Stimulated activated CD8-positive, alpha-beta memory T cell treated with anti-CD3 and anti-CD28 coated beads, Interleukin-15, amount 100 ng/mL, for 48 hours (primary cell): ENCODE data around the gene ARMC8.

Source experiments
- DNase-seq, 2 donors: peaks; one replicate each; pipeline ENCODE4 v3.0.0-alpha.2; 2020; ENCODE audit warnings: low read depth in 2 of 2

The ARMC8 gene

DNA sequence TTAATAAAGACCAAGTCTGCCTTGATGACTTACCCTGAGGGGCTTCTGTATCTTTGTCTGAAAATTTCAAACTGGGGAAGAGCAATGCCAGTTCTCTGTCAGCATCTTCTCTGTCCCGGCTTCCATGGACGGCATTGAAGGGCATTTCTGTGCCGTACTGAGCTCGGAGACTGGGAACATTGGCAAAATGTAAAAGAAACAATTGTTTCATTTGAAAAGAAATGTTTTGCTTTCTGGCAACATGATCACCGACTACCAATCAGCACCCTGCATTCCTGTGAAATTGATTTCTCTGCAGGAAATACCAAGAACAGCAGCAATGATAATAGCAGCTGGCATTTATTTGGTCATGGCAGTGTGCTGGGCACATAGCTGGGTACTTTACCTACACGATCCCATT lies 116.4 kb downstream of the ARMC8 start:
- DNase-seq = no peak

DNA sequence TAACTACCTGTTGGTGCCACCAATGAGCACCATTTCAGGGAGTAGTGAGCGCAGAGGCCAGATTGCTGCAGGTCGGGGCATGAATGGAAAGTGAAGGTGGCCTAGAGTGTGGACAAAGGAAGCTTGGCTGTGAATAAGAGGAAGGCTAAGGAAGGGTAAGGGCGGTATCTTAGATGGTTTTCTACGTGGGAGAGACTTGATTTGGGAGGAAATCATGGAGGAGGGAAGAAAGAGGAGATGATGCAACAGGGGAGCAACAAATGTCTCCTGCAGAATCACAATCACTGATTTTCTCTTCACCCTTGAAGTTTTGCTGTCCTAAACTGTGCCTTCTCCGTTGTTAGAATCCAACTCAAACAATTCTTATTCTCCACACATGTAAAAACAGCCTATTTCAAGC lies 120.8 kb downstream of the ARMC8 start:
- no peak for DNase-seq

DNA sequence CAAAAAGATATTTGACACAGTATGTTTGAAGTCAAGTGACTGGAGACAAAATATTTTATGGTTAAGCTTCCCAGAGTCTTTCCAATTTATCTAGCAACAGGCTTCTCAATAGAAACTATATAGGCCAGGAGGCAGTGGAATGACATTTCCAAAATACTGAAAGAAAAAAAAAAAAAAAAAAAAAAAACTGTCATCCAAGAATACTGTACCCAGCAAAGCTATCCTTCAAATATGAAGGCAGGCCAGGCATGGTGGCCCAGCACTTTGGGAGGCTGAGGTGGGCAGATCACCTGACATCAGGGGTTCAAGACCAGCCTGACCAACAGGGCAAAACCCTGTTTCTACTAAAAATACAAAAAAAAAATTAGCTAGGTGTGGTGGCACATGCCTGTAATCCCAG lies 121.7 kb downstream of the ARMC8 start:
- DNase-seq = no peak

- DNase-seq = no peak
These were observed 123.4 kb downstream of the ARMC8 start for GRCh38 chr3:138310494-138310893.

DNA sequence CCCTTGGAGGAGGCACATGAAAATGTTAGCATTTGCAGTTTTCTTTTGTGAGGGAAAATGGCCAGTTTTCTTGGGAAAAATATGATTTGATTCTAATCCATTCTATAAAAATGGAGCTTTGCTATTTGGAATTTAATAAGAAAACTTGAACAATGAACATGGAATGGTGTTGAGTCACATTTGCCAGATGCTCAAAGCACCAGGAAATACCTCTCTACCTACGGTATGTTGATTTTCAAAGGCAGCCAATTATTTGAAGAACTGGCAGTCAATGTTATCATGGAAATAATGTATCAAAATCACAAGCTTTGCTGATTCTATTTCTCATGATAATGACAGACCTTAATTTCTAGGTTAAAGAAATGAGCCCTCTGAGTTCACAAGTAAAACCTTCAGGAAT lies 127.7 kb downstream of the ARMC8 start:
- no peak for DNase-seq

- no peak for DNase-seq
These were observed 130.6 kb downstream of the ARMC8 start for GRCh38 chr3:138317687-138318086.

DNA sequence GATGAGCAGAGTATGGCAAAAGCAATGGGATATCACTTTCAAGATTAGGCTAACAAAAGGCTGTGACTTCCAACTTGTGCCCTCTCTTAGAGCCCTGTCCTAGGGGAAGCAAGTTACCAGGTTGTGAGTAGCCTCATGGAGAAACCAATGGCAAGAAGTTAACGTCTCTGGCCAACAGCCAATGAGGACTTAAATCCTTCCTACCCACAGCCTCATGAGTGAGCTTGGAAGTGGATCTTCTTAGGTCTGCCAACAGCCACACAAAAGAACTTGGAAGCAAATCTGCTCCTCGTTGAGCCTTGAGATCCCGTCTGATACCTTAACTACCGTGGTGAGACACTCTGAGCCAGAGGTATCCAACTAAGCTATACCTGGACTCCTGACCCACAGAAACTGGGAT lies 136.9 kb downstream of the ARMC8 start:
- DNase-seq = no peak

- DNase-seq = no peak
These were observed 138.9 kb downstream of the ARMC8 start for GRCh38 chr3:138325990-138326389.

GRCh38 chr3:138326866-138327595 lies 139.9 kb downstream of the ARMC8 start:
- no peak for DNase-seq

GRCh38 chr3:138327831-138328230 lies 140.7 kb downstream of the ARMC8 start:
- no peak for DNase-seq

DNA sequence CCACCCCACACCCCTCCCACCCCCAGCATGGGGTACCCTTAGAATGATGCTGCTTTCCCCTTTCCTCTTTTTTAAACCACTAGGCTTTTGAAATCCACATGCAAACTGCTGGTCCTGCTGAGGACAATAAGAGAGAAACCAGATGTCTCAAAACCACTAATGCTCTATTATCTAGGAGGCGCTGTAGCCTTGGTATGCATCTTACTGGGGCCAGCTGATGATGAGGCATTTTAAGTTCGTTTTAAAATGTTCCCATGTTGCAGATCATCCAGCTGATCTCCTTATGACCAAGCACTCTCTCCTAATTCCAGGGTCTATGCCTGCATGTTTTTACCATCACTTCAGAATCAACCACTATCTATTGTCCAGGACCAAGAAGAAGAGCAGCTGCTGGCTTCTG lies 141.2 kb downstream of the ARMC8 start:
- no peak for DNase-seq

DNA sequence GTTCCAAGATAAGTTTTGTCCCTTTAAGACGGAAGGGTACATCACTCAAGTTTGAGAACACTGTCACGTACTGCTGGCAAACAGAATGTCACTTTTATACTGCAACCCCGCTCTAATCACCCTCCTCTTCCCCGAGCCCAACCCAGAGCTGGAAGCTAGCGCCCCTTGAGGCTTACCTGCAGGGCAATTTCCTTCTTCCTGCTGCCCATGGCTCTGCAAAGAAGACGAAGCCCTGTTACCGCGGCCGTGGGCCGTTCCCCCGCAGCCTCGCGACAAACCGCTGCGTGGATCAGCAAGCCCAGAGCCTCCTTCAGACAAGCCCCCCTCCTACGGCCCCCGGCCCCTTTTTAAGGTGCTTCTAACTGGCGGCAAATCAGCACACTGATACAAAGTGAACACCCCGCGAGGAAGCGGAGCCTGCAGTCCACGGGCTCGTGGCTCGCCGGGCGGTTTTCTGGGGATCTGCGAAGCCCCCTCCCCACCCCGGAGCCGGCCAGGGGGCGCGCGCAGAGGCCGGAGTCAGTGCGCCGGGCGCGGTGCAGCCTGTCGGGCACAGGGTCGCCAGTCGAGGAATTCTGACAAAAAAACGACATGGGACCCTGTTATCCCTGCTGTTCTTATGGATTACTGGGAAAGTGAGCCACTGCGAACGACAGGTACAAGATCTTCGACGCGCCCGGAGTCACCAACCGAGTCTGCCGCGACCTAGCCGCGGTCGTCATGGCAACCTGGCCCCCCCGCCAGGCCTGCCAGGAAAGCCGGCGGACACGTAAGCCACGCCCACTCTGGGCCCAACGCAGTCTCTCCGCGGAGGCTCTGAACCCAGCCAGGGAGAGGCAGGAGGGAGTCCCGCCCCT lies 142.3 kb downstream of the ARMC8 start, which contains the start of gene NME9:
Gene NME9, minus strand, starts transcription at position 725 of the 857 bp plus-strand sequence. Its CDS starts 516 bp downstream, at position 209.
- peak; percentile 86 for DNase-seq

DNA sequence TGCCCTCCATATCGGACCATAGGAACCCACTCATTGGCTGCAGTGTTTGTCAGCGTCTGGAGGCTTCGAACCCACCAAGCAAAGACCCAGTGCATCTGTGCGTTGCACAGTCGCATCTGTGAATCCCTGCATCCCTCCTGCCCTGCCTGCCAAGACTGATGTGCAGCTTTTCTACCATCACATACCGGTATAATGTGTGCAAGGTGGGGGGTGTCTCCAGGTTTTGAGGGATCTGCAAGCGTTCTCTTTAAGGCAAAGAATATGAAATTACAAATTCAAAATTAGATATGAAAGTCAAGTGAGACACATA lies 142.8 kb downstream of the ARMC8 start:
- DNase-seq = no peak

DNA sequence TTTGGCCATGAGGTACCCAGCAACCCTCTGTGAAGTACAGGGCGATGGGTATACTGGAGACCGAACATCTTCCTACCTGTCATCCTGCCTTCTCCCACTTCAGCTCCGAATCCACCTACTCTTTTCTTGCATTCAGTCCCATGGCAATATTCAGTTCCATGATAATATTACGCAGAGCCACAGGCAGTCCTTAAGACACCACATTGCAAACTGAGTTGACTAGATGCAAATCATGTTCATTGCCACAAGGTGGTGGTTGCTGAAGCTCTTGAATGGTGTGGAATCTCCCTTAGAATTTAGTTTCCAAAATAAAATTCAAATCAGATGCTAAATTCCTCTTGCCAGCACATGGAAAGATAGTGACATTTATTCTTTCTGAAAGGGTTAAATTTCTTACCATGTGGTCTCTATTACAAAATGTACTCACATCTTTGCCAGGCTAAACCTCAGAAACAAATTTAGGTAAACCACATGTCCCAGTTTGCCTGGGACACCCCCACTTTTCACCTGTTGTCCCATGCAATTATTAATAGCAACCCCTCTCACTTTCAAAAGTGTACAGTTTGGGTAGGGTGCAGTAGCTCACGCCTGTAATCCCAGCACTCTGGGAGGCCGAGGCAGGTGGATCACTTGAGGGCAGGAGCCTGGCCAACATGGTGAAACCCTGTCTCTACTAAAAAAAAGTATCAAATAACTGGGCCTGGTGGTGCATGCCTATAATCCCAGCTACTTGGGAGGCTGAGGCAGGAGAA lies 144.2 kb downstream of the ARMC8 start:
- DNase-seq = no peak

- DNase-seq = no peak
These were observed 145.5 kb downstream of the ARMC8 start for GRCh38 chr3:138332472-138333073.

DNA sequence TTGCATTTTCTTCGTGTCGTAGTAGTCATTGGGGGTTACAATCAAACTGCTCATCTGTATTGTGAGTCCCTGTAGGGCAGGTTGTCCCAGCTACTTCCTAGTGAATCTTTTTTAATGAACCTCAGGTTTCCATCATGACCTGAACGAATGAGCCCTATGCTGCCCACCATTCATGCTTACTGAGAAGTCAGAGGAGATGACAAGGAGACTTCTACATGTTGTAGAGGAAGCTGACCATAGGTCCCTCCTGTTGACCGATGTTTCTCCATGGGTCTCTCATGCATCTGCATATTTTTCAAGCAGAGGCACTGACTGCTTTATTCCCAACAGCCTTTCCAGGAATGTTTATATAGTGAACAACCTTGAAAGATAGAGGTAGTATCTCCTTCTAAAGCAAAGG lies 147.5 kb downstream of the ARMC8 start:
- no peak for DNase-seq

- DNase-seq = no peak
These were observed 149.4 kb downstream of the ARMC8 start for GRCh38 chr3:138336454-138336999.

DNA sequence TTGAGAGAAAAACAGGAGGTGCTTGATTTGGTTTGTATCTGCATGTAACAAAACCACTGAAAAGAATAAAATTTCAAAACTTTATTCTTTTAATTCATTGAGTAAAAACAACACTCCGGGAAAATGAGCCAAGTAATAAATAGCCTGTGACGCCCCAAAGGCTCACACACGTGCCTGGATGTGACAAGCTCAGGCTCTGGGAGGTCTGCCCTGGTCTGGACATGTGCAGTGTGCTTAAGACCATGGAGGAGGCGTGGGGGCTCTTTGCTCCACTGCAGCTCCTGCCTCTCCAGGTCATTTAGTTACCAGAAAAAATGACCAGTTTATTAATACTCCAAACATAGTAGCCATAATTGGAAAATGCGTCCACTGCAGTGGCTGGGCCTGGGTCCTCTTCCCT lies 151.1 kb downstream of the ARMC8 start:
- no peak for DNase-seq

- DNase-seq = no peak
These were observed 151.7 kb downstream of the ARMC8 start for GRCh38 chr3:138338811-138339210.

DNA sequence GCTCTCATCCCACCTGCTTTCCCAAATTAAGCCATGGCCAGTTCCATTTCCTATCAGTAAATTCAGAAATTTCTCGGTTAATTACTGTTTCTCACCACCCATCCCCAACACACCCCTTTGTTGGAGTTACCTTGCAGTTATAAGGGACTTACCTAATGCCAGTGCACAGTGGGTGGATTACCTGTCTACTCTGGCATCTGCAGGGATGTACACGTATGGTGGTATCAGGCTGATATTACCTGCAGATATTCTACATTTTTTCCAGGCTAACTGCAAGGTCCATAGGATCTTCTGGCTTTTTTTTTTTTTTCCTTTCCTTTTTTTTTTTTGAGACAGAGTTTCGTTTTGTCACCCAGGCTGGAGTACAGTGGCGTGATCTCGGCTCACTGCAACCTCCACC lies 153.4 kb downstream of the ARMC8 start:
- no peak for DNase-seq

- no peak for DNase-seq
These were observed 157.7 kb downstream of the ARMC8 start for GRCh38 chr3:138344754-138345153.
